Suprapubic skin (tissue), 4 donors: Measurements from ENCODE around the gene LCE1F. TPM values are rescaled to one million over a fixed set of nuclear protein-coding genes. Genes with fewer than 3 reads are reported as not detected.

Experiments
- DNase-seq, 2 donors: peaks; one replicate each; pipeline ENCODE4 v3.0.0-alpha.2; 2019; ENCODE audit warnings: low spot score in 2 of 2
- H3K27ac ChIP-seq: fragments of 200-600 bp; sonication (generic); one replicate; pipeline ENCODE4 v1.5.1; 2019
- H3K27me3 ChIP-seq: fragments of 200-600 bp; sonication (generic); one replicate; pipeline ENCODE4 v1.5.1; 2019
- H3K36me3 ChIP-seq: fragments of 200-600 bp; sonication (generic); one replicate; pipeline ENCODE4 v1.5.1; 2019
- H3K4me1 ChIP-seq: fragments of 200-600 bp; sonication (generic); one replicate; pipeline ENCODE4 v1.5.1; 2019
- H3K4me3 ChIP-seq: fragments of 200-600 bp; sonication (generic); one replicate; pipeline ENCODE4 v1.5.1; 2019; ENCODE audit warnings: mild to moderate bottlenecking
- H3K9me3 ChIP-seq: fragments of 200-600 bp; sonication (generic); one replicate; pipeline ENCODE4 v1.5.1; 2019
- CTCF ChIP-seq, 2 donors: fragments of 200-600 bp in 1 of 2; fragments of 450-650 bp in 1 of 2; sonication (generic) in 1 of 2; IDR thresholded peaks; one replicate each; pipeline ENCODE4 v1.5.1; 2016 to 2019; ENCODE audit warnings: antibody characterized with exemption in 2 of 2, mild to moderate bottlenecking in 1 of 2, moderate library complexity in 1 of 2
- EP300 ChIP-seq: sonication (generic); formaldehyde crosslinking; IDR thresholded peaks from one replicate; pipeline ENCODE4 v1.6.1; 2017; ENCODE audit warnings: antibody characterized with exemption
- POLR2A ChIP-seq, 2 donors: fragments of 450-650 bp; IDR thresholded peaks; one replicate each; pipeline ENCODE4 v1.6.1; 2017; ENCODE audit warnings: antibody characterized with exemption in 2 of 2, mild to moderate bottlenecking in 2 of 2, moderate library complexity in 2 of 2
- POLR2AphosphoS5 ChIP-seq, 3 donors: sonication (generic); formaldehyde crosslinking; IDR thresholded peaks; one replicate each; pipeline ENCODE4 v1.6.1; 2017; ENCODE audit warnings: antibody characterized with exemption in 3 of 3
- WGBS: methylation state at CpG from one replicate; pipeline ENCODE4 v1.1.5; 2018; 5-methylcytosine and 5-hydroxymethylcytosine counted together
- total RNA-seq, 4 donors: library from RNA; depleted of rRNA; stranded (reverse); fragments of >200 nt; gene quantifications; one replicate each; pipeline ENCODE4 v1.1.0, GENCODE V29; 2016

Gene LCE1F
- 10 to 100 TPM in 3 of 4 donors, not detected in 1; 23.4 to 71.3 (median 42.8) TPM for total RNA-seq

- H3K36me3 ChIP-seq, result no peaks in the 10 kb centered on the region
- 62% methylated on average over 6 of the region's 6 CpGs for WGBS
- DNase-seq, result no peak
- TF ChIP-seq POLR2AphosphoS5 (IDR thresholded peaks at IDR 0.05), result no peak
- TF ChIP-seq EP300, result no peak
- TF ChIP-seq POLR2A (IDR thresholded peaks at IDR 0.05), result no peak
- TF ChIP-seq CTCF (IDR thresholded peaks at IDR 0.05), result no peak
- no peak within 1 kb of the TSS for H3K4me3 ChIP-seq
- H3K27ac ChIP-seq, result no peak within 1 kb of the TSS
- H3K4me1 ChIP-seq, result no peaks in the 10 kb centered on the region
- no peaks in the 10 kb centered on the region for H3K9me3 ChIP-seq
- H3K27me3 ChIP-seq, result no peaks in the 10 kb centered on the region
Observed at GRCh38 chr1:152774875-152775274, at the start of gene LCE1F. Gene LCE1F, plus strand, starts transcription at chr1:152775140. Its CDS starts 1,232 bp downstream, at chr1:152776372.

GRCh38 chr1:152725261-152725660 lies 49.7 kb upstream of the LCE1F start:
- H3K27ac ChIP-seq, result no peak overlapping the region
- no peaks in the 10 kb centered on the region for H3K9me3 ChIP-seq
- H3K4me3 ChIP-seq, result no peak overlapping the region
- peaks cover 4% of the 10 kb centered on the region for H3K27me3 ChIP-seq
- DNase-seq, result no peak
- no peaks in the 10 kb centered on the region for H3K36me3 ChIP-seq
- H3K4me1 ChIP-seq, result no peaks in the 10 kb centered on the region
- no peak for TF ChIP-seq POLR2AphosphoS5 (IDR thresholded peaks at IDR 0.05)
- TF ChIP-seq POLR2A (IDR thresholded peaks at IDR 0.05), result no peak
- TF ChIP-seq EP300, result no peak
- TF ChIP-seq CTCF (IDR thresholded peaks at IDR 0.05), result no peak

GRCh38 chr1:152728986-152729385 lies 46.0 kb upstream of the LCE1F start:
- no peak for DNase-seq
- 70% methylated on average over 1 of the region's 1 CpG for WGBS

DNA sequence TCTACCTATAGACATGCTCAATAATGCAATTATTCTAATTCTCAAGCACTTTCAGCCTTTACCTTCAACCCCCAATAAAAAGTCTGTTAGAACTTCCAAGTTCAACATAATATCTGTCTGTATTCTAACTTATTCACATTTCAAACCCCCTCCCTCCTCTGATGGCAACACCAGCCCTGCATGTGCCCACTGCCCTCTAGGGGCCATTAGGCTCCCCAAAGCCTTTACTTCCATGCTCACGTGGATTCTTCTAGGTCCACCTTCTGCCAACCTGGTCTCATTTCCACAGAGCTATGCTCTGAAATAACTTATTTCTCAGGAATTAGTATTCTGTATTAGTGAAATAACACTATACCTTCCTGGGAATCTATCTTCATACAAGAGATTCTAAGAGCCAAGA lies 39.3 kb upstream of the LCE1F start:
- no peaks in the 10 kb centered on the region for H3K27me3 ChIP-seq
- 24% methylated on average over 1 of the region's 1 CpG for whole genome bisulfite sequencing
- no peak overlapping the region for H3K27ac ChIP-seq
- H3K4me3 ChIP-seq, result no peak overlapping the region
- no peaks in the 10 kb centered on the region for H3K4me1 ChIP-seq
- no peaks in the 10 kb centered on the region for H3K9me3 ChIP-seq
- TF ChIP-seq POLR2AphosphoS5 (IDR thresholded peaks at IDR 0.05), result no peak
- TF ChIP-seq CTCF (IDR thresholded peaks at IDR 0.05), result no peak
- no peak for TF ChIP-seq EP300
- TF ChIP-seq POLR2A (IDR thresholded peaks at IDR 0.05), result no peak
- H3K36me3 ChIP-seq, result no peaks in the 10 kb centered on the region
- DNase-seq, result no peak

More at GRCh38 chr1:152728986-152729385, 46.0 kb upstream of the LCE1F start:
- H3K27me3 ChIP-seq, result no peaks in the 10 kb centered on the region
- no peaks in the 10 kb centered on the region for H3K36me3 ChIP-seq
- no peak for TF ChIP-seq POLR2A (IDR thresholded peaks at IDR 0.05)
- TF ChIP-seq CTCF (IDR thresholded peaks at IDR 0.05), result no peak
- no peak for TF ChIP-seq POLR2AphosphoS5 (IDR thresholded peaks at IDR 0.05)
- no peak for TF ChIP-seq EP300
- H3K4me3 ChIP-seq, result no peak overlapping the region
- no peak overlapping the region for H3K27ac ChIP-seq
- H3K9me3 ChIP-seq, result no peaks in the 10 kb centered on the region
- H3K4me1 ChIP-seq, result no peaks in the 10 kb centered on the region

GRCh38 chr1:152737997-152738396 lies 36.9 kb upstream of the LCE1F start:
- no peaks in the 10 kb centered on the region for H3K4me1 ChIP-seq
- 88% methylated on average over 5 of the region's 5 CpGs for WGBS
- no peaks in the 10 kb centered on the region for H3K9me3 ChIP-seq
- H3K36me3 ChIP-seq, result no peaks in the 10 kb centered on the region
- DNase-seq, result no peak
- H3K27ac ChIP-seq, result no peak overlapping the region
- no peak for TF ChIP-seq EP300
- TF ChIP-seq POLR2A (IDR thresholded peaks at IDR 0.05), result no peak
- no peak for TF ChIP-seq CTCF (IDR thresholded peaks at IDR 0.05)
- no peak for TF ChIP-seq POLR2AphosphoS5 (IDR thresholded peaks at IDR 0.05)
- no peaks in the 10 kb centered on the region for H3K27me3 ChIP-seq
- H3K4me3 ChIP-seq, result no peak overlapping the region
